GM23248 (cell line): ENCODE data around the gene GLIS2. TPM values are rescaled to one million over a fixed set of nuclear protein-coding genes. Genes with fewer than 3 reads are reported as not detected.

Experiments used
- DNase-seq: peaks from one replicate; pipeline ENCODE4 v3.0.0-alpha.2; 2015
- H2AFZ ChIP-seq: fragments of 200-600 bp; sonication (generic); 2 replicates; pipeline ENCODE4 v1.6.1; 2016; ENCODE audit warnings: antibody characterized with exemption
- H3F3A ChIP-seq: fragments of 200-600 bp; sonication (generic); 2 replicates; pipeline ENCODE4 v1.6.1; 2016; ENCODE audit warnings: mild to moderate bottlenecking, antibody characterized with exemption, mixed run types; ENCODE audit not compliant: insufficient read depth
- H3K27ac ChIP-seq: fragments of 200-600 bp; sonication (generic); 2 replicates; pipeline ENCODE4 v1.5.1; 2016; ENCODE audit warnings: mild to moderate bottlenecking
- H3K27me3 ChIP-seq: fragments of 200-600 bp; sonication (generic); replicated peaks from 2 replicates; pipeline ENCODE4 v1.6.1; 2016; ENCODE audit warnings: mild to moderate bottlenecking; ENCODE audit not compliant: insufficient read depth
- H3K36me3 ChIP-seq: fragments of 200-600 bp; sonication (generic); 2 replicates; pipeline ENCODE4 v1.6.1; 2016; ENCODE audit warnings: low read depth, mild to moderate bottlenecking
- H3K4me1 ChIP-seq: fragments of 200-600 bp; sonication (generic); 2 replicates; pipeline ENCODE4 v1.6.1; 2016; ENCODE audit warnings: mild to moderate bottlenecking; ENCODE audit not compliant: insufficient read depth
- H3K4me2 ChIP-seq: fragments of 200-600 bp; sonication (generic); one replicate; pipeline ENCODE4 v1.6.1; 2016; ENCODE audit warnings: mild to moderate bottlenecking; ENCODE audit not compliant: unreplicated experiment
- H3K4me3 ChIP-seq: fragments of 200-600 bp; sonication (generic); 2 replicates; pipeline ENCODE4 v1.5.1; 2016; ENCODE audit warnings: mild to moderate bottlenecking
- H3K79me2 ChIP-seq: fragments of 200-600 bp; sonication (generic); 2 replicates; pipeline ENCODE4 v1.6.1; 2016; ENCODE audit warnings: mild to moderate bottlenecking; ENCODE audit not compliant: insufficient read depth
- H3K9ac ChIP-seq: fragments of 200-600 bp; sonication (generic); 2 replicates; pipeline ENCODE4 v1.6.1; 2016; ENCODE audit warnings: mild to moderate bottlenecking
- H3K9me2 ChIP-seq: fragments of 200-600 bp; sonication (generic); 2 replicates; pipeline ENCODE4 v1.6.1; 2016; ENCODE audit warnings: mixed run types, mild to moderate bottlenecking, moderate library complexity; ENCODE audit not compliant: insufficient read depth
- H3K9me3 ChIP-seq: fragments of 200-600 bp; sonication (generic); one replicate; pipeline ENCODE4 v1.6.1; 2017; ENCODE audit warnings: low read depth
- H4K20me1 ChIP-seq: fragments of 200-600 bp; sonication (generic); 2 replicates; pipeline ENCODE4 v1.6.0; 2016; ENCODE audit not compliant: insufficient read depth
- EZH2 ChIP-seq: fragments of 200-600 bp; sonication (generic); IDR thresholded peaks from 2 replicates; pipeline ENCODE4 v1.6.1; 2018; ENCODE audit warnings: antibody characterized with exemption, mild to moderate bottlenecking; ENCODE audit not compliant: insufficient read depth, poor library complexity, severe bottlenecking
- EZH2phosphoT487 ChIP-seq: fragments of 200-600 bp; sonication (generic); IDR thresholded peaks from 2 replicates; pipeline ENCODE4 v1.6.1; 2018; ENCODE audit warnings: antibody characterized with exemption, moderate library complexity, mild to moderate bottlenecking, low read depth; ENCODE audit not compliant: insufficient read depth
- WGBS, 2 experiments: methylation state at CpG; one replicate each; pipeline ENCODE4 v1.1.6; 2015 to 2017; ENCODE audit warnings: low lambda C conversion rate in 2 of 2, low coverage in 1 of 2; ENCODE audit errors: missing lambda C conversion rate in 2 of 2; 5-methylcytosine and 5-hydroxymethylcytosine counted together
- in situ Hi-C: fragments of 300-500 bp; cut with MboI; formaldehyde crosslinking; loops from 2 replicates; pipeline ENCODE4 v1.15.0; 2020
- polyA plus RNA-seq: library from polyadenylated mRNA; unstranded; fragments of >200 nt; fragmentation: Nextera tagmentation; extraction: Ambion mirVana; gene quantifications from 2 replicates; pipeline ENCODE4 v1.2.1, GENCODE V29; 2016
- total RNA-seq: library from RNA; depleted of rRNA; stranded (reverse); fragments of >200 nt; shearing (Covaris generic); gene quantifications from 2 replicates; pipeline ENCODE4 v1.2.3, GENCODE V29; 2014; rRNA removed

The GLIS2 gene
- total and polyA plus RNA-seq, 2 experiments from 2014 or later, result 2.9 to 6.8 TPM

GRCh38 chr16:4387781-4388180, 71.9 kb downstream of the GLIS2 start:
- Histone ChIP-seq H3K4me2 (no peak overlapping the region), H3K27ac (no peak overlapping the region)

GRCh38 chr16:4388271-4389021, 72.6 kb downstream of the GLIS2 start:
- Histone ChIP-seq H3F3A (peaks cover 47% of the 10 kb centered on the region), H3K27me3 (no peaks in the 10 kb centered on the region), H3K4me2 (no peak overlapping the region), H2AFZ (no peak overlapping the region), H3K9me2 (no peaks in the 10 kb centered on the region), H3K9me3 (no peaks in the 10 kb centered on the region), H3K27ac (no peak overlapping the region), H3K4me3 (no peak overlapping the region), H3K36me3 (no peaks in the 10 kb centered on the region), H3K4me1 (peaks cover 68% of the 10 kb centered on the region), H4K20me1 (no peaks in the 10 kb centered on the region), H3K9ac (no peak overlapping the region), H3K79me2 (no peaks in the 10 kb centered on the region)
- no peak for TF ChIP-seq EZH2phosphoT487
- no peak for TF ChIP-seq EZH2
- DNase-seq, result peak; percentile 57
- in situ Hi-C loops, result no loop called here
- whole genome bisulfite sequencing, 2 experiments, result 65 to 73% methylated on average over 18 to 19 of the region's 19 CpGs

More at GRCh38 chr16:4387781-4388180, 71.9 kb downstream of the GLIS2 start:
- H3K9me2 ChIP-seq, result no peaks in the 10 kb centered on the region
- peaks cover 47% of the 10 kb centered on the region for H3F3A ChIP-seq
- no peaks in the 10 kb centered on the region for H3K9me3 ChIP-seq
- TF ChIP-seq EZH2phosphoT487, result no peak
- TF ChIP-seq EZH2, result no peak
- 91 to 94% methylated on average over 20 of the region's 20 CpGs for WGBS, 2 experiments
- no peaks in the 10 kb centered on the region for H4K20me1 ChIP-seq
- peaks cover 68% of the 10 kb centered on the region for H3K4me1 ChIP-seq
- no peak overlapping the region for H3K4me3 ChIP-seq
- in situ Hi-C loops, result no loop called here
- H3K9ac ChIP-seq, result no peak overlapping the region
- DNase-seq, result no peak
- H3K27me3 ChIP-seq, result no peaks in the 10 kb centered on the region
- H2AFZ ChIP-seq, result no peak overlapping the region
- 0 out of 2 replicates have a peak, but pooled peaks cover 3% of the 10 kb centered on the region for H3K36me3 ChIP-seq
- no peaks in the 10 kb centered on the region for H3K79me2 ChIP-seq

Other genes starting within 250 kb of the GLIS2 start
- gene ADCY9, start 199.6 kb upstream of the GLIS2 start, total RNA-seq, result 21.9 and 32.5 TPM in 2 replicates
- gene ADCY9, start 199.6 kb upstream of the GLIS2 start, polyA plus RNA-seq, result 1.9 and 2.1 TPM in 2 replicates
- not detected in 2 replicates for gene SRL, start 74.0 kb upstream of the GLIS2 start, total RNA-seq
- gene SRL, start 74.0 kb upstream of the GLIS2 start, polyA plus RNA-seq, result not detected in 2 replicates
- 3.4 and 5.4 TPM in 2 replicates for gene TFAP4, start 43.0 kb upstream of the GLIS2 start, total RNA-seq
- gene TFAP4, start 43.0 kb upstream of the GLIS2 start, polyA plus RNA-seq, result 0.91 and 1.5 TPM in 2 replicates
- gene PAM16, start 35.3 kb downstream of the GLIS2 start, total RNA-seq, result 20.4 and 33.0 TPM in 2 replicates
- 74.5 and 78.9 TPM in 2 replicates for gene PAM16, start 35.3 kb downstream of the GLIS2 start, polyA plus RNA-seq
- 223 and 234 TPM in 2 replicates for gene VASN, start 55.8 kb downstream of the GLIS2 start, total RNA-seq
- 160 and 169 TPM in 2 replicates for gene VASN, start 55.8 kb downstream of the GLIS2 start, polyA plus RNA-seq
- 13.2 and 27.7 TPM in 2 replicates for gene CORO7, start 100.5 kb downstream of the GLIS2 start, total RNA-seq
- gene CORO7, start 100.5 kb downstream of the GLIS2 start, polyA plus RNA-seq, result 5.9 and 7.3 TPM in 2 replicates
- gene DNAJA3, start 109.8 kb downstream of the GLIS2 start, total RNA-seq, result 43.9 and 47.2 TPM in 2 replicates
- gene DNAJA3, start 109.8 kb downstream of the GLIS2 start, polyA plus RNA-seq, result 50.9 and 51.0 TPM in 2 replicates
- 36.2 and 44.2 TPM in 2 replicates for gene NMRAL1, start 158.6 kb downstream of the GLIS2 start, total RNA-seq
- gene NMRAL1, start 158.6 kb downstream of the GLIS2 start, polyA plus RNA-seq, result 37.4 and 37.5 TPM in 2 replicates
- gene HMOX2, start 160.3 kb downstream of the GLIS2 start, total RNA-seq, result 36.0 and 40.8 TPM in 2 replicates
- gene HMOX2, start 160.3 kb downstream of the GLIS2 start, polyA plus RNA-seq, result 60.2 and 61.5 TPM in 2 replicates
- gene CDIP1, start 222.7 kb downstream of the GLIS2 start, total RNA-seq, result 14.7 and 20.7 TPM in 2 replicates
- 17.7 and 20.3 TPM in 2 replicates for gene CDIP1, start 222.7 kb downstream of the GLIS2 start, polyA plus RNA-seq
- not detected in 2 replicates for gene C16orf96, start 240.3 kb downstream of the GLIS2 start, total RNA-seq
- gene C16orf96, start 240.3 kb downstream of the GLIS2 start, polyA plus RNA-seq, result not detected in 2 replicates